Ovary (tissue), 3 donors: ENCODE results near the gene CACNA1D.

Experiments used
- CTCF ChIP-seq, 3 donors: fragments of 450-650 bp in 2 of 3; fragments of 200-600 bp in 1 of 3; IDR thresholded peaks; one replicate each; pipeline versions ENCODE4 v1.5.1 to v1.8.0; 2016 to 2022; ENCODE audit warnings: antibody characterized with exemption in 3 of 3, mild to moderate bottlenecking in 1 of 3
- POLR2A ChIP-seq: fragments of 450-650 bp; IDR thresholded peaks from one replicate; pipeline ENCODE4 v1.6.1; 2017; ENCODE audit warnings: antibody characterized with exemption, mild to moderate bottlenecking, moderate library complexity
- donor health status: DM: no; HTN: no; CAD: no.

GRCh38 chr3:53702776-53703530 lies 208.5 kb downstream of the CACNA1D start:
- no peak for TF ChIP-seq POLR2A
- TF ChIP-seq CTCF (IDR thresholded peaks at IDR 0.05): no peak
